H1 (cell line): Measurements from ENCODE around the gene ZDHHC11. TPM values are rescaled to one million over a fixed set of nuclear protein-coding genes. Genes with fewer than 3 reads are reported as not detected.

Source experiments
- CTCF ChIA-PET: fragments of 300-600 bp; sonication (Branson Sonifier 250); formaldehyde crosslinking; loops from one replicate; lab custom pipeline; 2021; ENCODE audit not compliant: partially characterized antibody; lab: Charles Lee
- POLR2A ChIA-PET: fragments of 300-600 bp; sonication (Branson Sonifier 250); formaldehyde crosslinking; loops from one replicate; lab custom pipeline; 2021; ENCODE audit warnings: inconsistent platforms; ENCODE audit not compliant: partially characterized antibody; lab: Charles Lee
- DNase-seq, 2 experiments: peaks; one replicate each; pipeline versions ENCODE4 v3.0.0 to v3.0.0-alpha.2; 2010 to 2022; ENCODE audit warnings: low spot score in 2 of 2, low read depth in 1 of 2, mixed read lengths in 1 of 2
- FAIRE-seq: peaks from 2 replicates; lab custom pipeline; 2011; peaks lifted over from hg19 to GRCh38; lab: Jason Lieb, UNC
- H2AFZ ChIP-seq: 2 replicates; pipeline ENCODE4 v1.8.1; 2012; ENCODE audit warnings: low read length, inconsistent platforms
- H2AK5ac ChIP-seq: 2 replicates; pipeline ENCODE4 v1.6.1; 2013; ENCODE audit warnings: low read depth, low read length
- H2BK120ac ChIP-seq: replicated peaks from 2 replicates; pipeline ENCODE3; 2013; ENCODE audit warnings: low read depth, low read length, inconsistent platforms
- H2BK12ac ChIP-seq: 2 replicates; pipeline ENCODE4 v1.6.1; 2013; ENCODE audit warnings: low read depth, low read length
- H2BK15ac ChIP-seq: 2 replicates; pipeline ENCODE4 v1.6.1; 2013; ENCODE audit warnings: low read length
- H2BK20ac ChIP-seq: 2 replicates; pipeline ENCODE4 v1.6.1; 2013; ENCODE audit warnings: low read length
- H2BK5ac ChIP-seq: 2 replicates; pipeline ENCODE4 v1.6.1; 2013; ENCODE audit warnings: low read depth, low read length
- H3K14ac ChIP-seq: 2 replicates; pipeline ENCODE4 v1.6.1; 2013; ENCODE audit warnings: inconsistent platforms; ENCODE audit not compliant: insufficient read length
- H3K18ac ChIP-seq: 2 replicates; pipeline ENCODE4 v1.6.1; 2013; ENCODE audit warnings: low read length; ENCODE audit errors: extremely low read depth
- H3K23ac ChIP-seq: 2 replicates; pipeline ENCODE4 v1.6.1; 2013; ENCODE audit warnings: inconsistent platforms; ENCODE audit not compliant: insufficient read length
- H3K23me2 ChIP-seq: 2 replicates; pipeline ENCODE4 v1.6.1; 2013; ENCODE audit warnings: low read depth, low read length
- H3K27ac ChIP-seq: 2 replicates; pipeline ENCODE4 v1.6.1; 2011; ENCODE audit warnings: low read depth, low read length, inconsistent platforms
- H3K27me3 ChIP-seq, 4 experiments: replicated peaks in 1 of 4; 1 replicate in 1 of 4; 2 replicates in 3 of 4; pipeline versions ENCODE4 v1.6.1 to v1.8.1; 2011 to 2013; ENCODE audit warnings: low read length in 3 of 4, mild to moderate bottlenecking in 3 of 4, inconsistent platforms in 2 of 4, mixed read lengths in 2 of 4, moderate library complexity in 1 of 4; ENCODE audit not compliant: control insufficient read depth in 3 of 4, insufficient read depth in 3 of 4; ENCODE audit errors: extremely low read depth in 1 of 4
- H3K36me3 ChIP-seq, 4 experiments: 2 replicates each; pipeline versions ENCODE4 v1.6.1 to v1.8.1; 2011 to 2013; ENCODE audit warnings: mild to moderate bottlenecking in 4 of 4, low read length in 3 of 4, moderate library complexity in 2 of 4, control low read depth in 1 of 4, inconsistent platforms in 1 of 4; ENCODE audit not compliant: insufficient read depth in 4 of 4, control insufficient read depth in 2 of 4
- H3K4ac ChIP-seq: replicated peaks from 2 replicates; pipeline ENCODE3; 2013; ENCODE audit warnings: low read length, low read depth, mixed read lengths, inconsistent platforms; ENCODE audit not compliant: insufficient read length
- H3K4me1 ChIP-seq, 4 experiments: replicated peaks in 1 of 4; 1 replicate in 1 of 4; 2 replicates in 3 of 4; pipeline versions ENCODE4 v1.6.1 to v1.8.1; 2011 to 2013; ENCODE audit warnings: low read length in 3 of 4, inconsistent platforms in 2 of 4, mixed read lengths in 1 of 4; ENCODE audit not compliant: insufficient read depth in 4 of 4, control insufficient read depth in 3 of 4
- H3K4me2 ChIP-seq, 2 experiments: 2 replicates each; pipeline versions ENCODE4 v1.6.1 to v1.8.1; 2011 to 2013; ENCODE audit warnings: low read depth in 2 of 2, low read length in 2 of 2, control low read depth in 1 of 2, inconsistent platforms in 1 of 2, mild to moderate bottlenecking in 1 of 2; ENCODE audit not compliant: insufficient read depth in 1 of 2
- H3K4me3 ChIP-seq, 4 experiments: fragments of 200-600, 300-600 bp in 1 of 4; sonication (generic), shearing (Covaris generic), sonication (Bioruptor Twin) in 1 of 4; 2 replicates each; pipeline versions ENCODE4 v1.5.1 to v1.8.1; 2011 to 2016; ENCODE audit warnings: low read length in 4 of 4, low read depth in 3 of 4, control low read depth in 2 of 4, inconsistent platforms in 2 of 4, mild to moderate bottlenecking in 2 of 4, mixed read lengths in 1 of 4, moderate library complexity in 1 of 4; ENCODE audit not compliant: insufficient read depth in 2 of 4; ENCODE audit errors: extremely low read depth in 1 of 4
- H3K56ac ChIP-seq: replicated peaks from 2 replicates; pipeline ENCODE3; 2013; ENCODE audit warnings: low read depth, mild to moderate bottlenecking, mixed read lengths, low read length, inconsistent platforms; ENCODE audit not compliant: insufficient read length
- H3K79me1 ChIP-seq: 2 replicates; pipeline ENCODE4 v1.6.1; 2013; ENCODE audit warnings: low read depth, low read length, control low read depth
- H3K79me2 ChIP-seq, 2 experiments: 2 replicates each; pipeline versions ENCODE4 v1.6.1 to v1.8.1; 2012 to 2013; ENCODE audit warnings: low read length in 2 of 2, mild to moderate bottlenecking in 2 of 2, inconsistent platforms in 1 of 2; ENCODE audit not compliant: insufficient read depth in 2 of 2, control insufficient read depth in 1 of 2
- H3K9ac ChIP-seq, 4 experiments: replicated peaks in 1 of 4; 1 replicate in 1 of 4; 2 replicates in 3 of 4; pipeline versions ENCODE4 v1.6.1 to v1.8.1; 2011 to 2013; ENCODE audit warnings: low read depth in 3 of 4, low read length in 3 of 4, control low read depth in 2 of 4, mild to moderate bottlenecking in 2 of 4, moderate library complexity in 2 of 4, inconsistent platforms in 1 of 4; ENCODE audit errors: extremely low read depth in 1 of 4
- H3K9me3 ChIP-seq, 2 experiments: 2 replicates each; pipeline versions ENCODE4 v1.6.1 to v1.8.1; 2012 to 2013; ENCODE audit warnings: mild to moderate bottlenecking in 2 of 2, moderate library complexity in 2 of 2, control low read depth in 1 of 2, inconsistent platforms in 1 of 2, low read depth in 1 of 2, low read length in 1 of 2, mixed read lengths in 1 of 2; ENCODE audit not compliant: insufficient read depth in 2 of 2
- H4K20me1 ChIP-seq, 2 experiments: replicated peaks in 1 of 2; 2 replicates each; pipeline versions ENCODE3 to v1.8.1; 2011 to 2013; ENCODE audit warnings: inconsistent platforms in 2 of 2, low read length in 2 of 2, mild to moderate bottlenecking in 1 of 2; ENCODE audit not compliant: insufficient read depth in 2 of 2, control insufficient read depth in 1 of 2
- H4K5ac ChIP-seq: 2 replicates; pipeline ENCODE4 v1.6.1; 2013; ENCODE audit warnings: low read length, low read depth, mixed read lengths, inconsistent platforms; ENCODE audit not compliant: insufficient read length
- H4K8ac ChIP-seq: 2 replicates; pipeline ENCODE4 v1.8.0; 2013; ENCODE audit warnings: mild to moderate bottlenecking, moderate library complexity, low read length, inconsistent platforms; ENCODE audit not compliant: insufficient read depth; ENCODE audit errors: extremely low read depth
- H4K91ac ChIP-seq: replicated peaks from 2 replicates; pipeline ENCODE3; 2013; ENCODE audit warnings: low read length, mixed read lengths, inconsistent platforms; ENCODE audit not compliant: insufficient read length
- CEBPB ChIP-seq: IDR thresholded peaks from 2 replicates; pipeline ENCODE4 v1.6.1; 2012; ENCODE audit warnings: low read depth, low read length
- EZH2 ChIP-seq: fragments of 200-600 bp; sonication (generic); IDR thresholded peaks from 2 replicates; pipeline ENCODE4 v1.7.1; 2012; ENCODE audit warnings: low read depth, mild to moderate bottlenecking, moderate library complexity, low read length, inconsistent platforms; ENCODE audit not compliant: severe bottlenecking
- FOSL1 ChIP-seq: IDR thresholded peaks from 2 replicates; pipeline ENCODE4 v1.6.1; 2011; ENCODE audit warnings: mild to moderate bottlenecking, low read depth, low read length, moderate library complexity; ENCODE audit not compliant: insufficient read depth
- MAFK ChIP-seq: IDR thresholded peaks from 2 replicates; pipeline ENCODE4 v1.6.1; 2012; ENCODE audit warnings: low read depth, mild to moderate bottlenecking, improper control_type of control experiment, low read length
- MAX ChIP-seq: IDR thresholded peaks from 2 replicates; pipeline ENCODE4 v1.6.1; 2012; ENCODE audit warnings: inconsistent platforms
- NRF1 ChIP-seq: IDR thresholded peaks from 2 replicates; pipeline ENCODE4 v1.6.1; 2011; ENCODE audit warnings: mild to moderate bottlenecking, low read depth, low read length, improper control_type of control experiment
- PHF8 ChIP-seq: fragments of 200-600 bp; sonication (generic); conservative IDR thresholded peaks from 2 replicates; pipeline ENCODE4 v1.7.1; 2012; ENCODE audit warnings: low read depth, mild to moderate bottlenecking, inconsistent platforms, low read length, moderate library complexity
- RNF2 ChIP-seq: fragments of 200-900, 300-1000 bp; sonication (generic); IDR thresholded peaks from 2 replicates; pipeline ENCODE4 v1.7.1; 2016; ENCODE audit warnings: borderline replicate concordance, low read depth, mild to moderate bottlenecking, antibody characterized with exemption, low read length; ENCODE audit not compliant: poor library complexity, severe bottlenecking; ENCODE audit errors: missing control alignments
- SAP30 ChIP-seq: fragments of 300-600 bp; sonication (generic); IDR thresholded peaks from 2 replicates; pipeline ENCODE4 v1.7.1; 2012; ENCODE audit warnings: low read length, moderate library complexity, mild to moderate bottlenecking, inconsistent platforms; ENCODE audit not compliant: insufficient read depth, insufficient replicate concordance
- SIN3A ChIP-seq, 2 experiments: IDR thresholded peaks in 1 of 2; conservative IDR thresholded peaks in 1 of 2; 2 replicates each; pipeline ENCODE4 v1.6.1; 2011 to 2012; ENCODE audit warnings: low read length in 2 of 2, improper control_type of control experiment in 1 of 2, low read depth in 1 of 2, mild to moderate bottlenecking in 1 of 2
- SRF ChIP-seq: IDR thresholded peaks from 2 replicates; pipeline ENCODE4 v1.6.1; 2011; ENCODE audit warnings: mild to moderate bottlenecking, low read depth, low read length, moderate library complexity
- TAF1 ChIP-seq: IDR thresholded peaks from 2 replicates; pipeline ENCODE4 v1.6.1; 2011; ENCODE audit warnings: mild to moderate bottlenecking, low read depth, low read length
- YY1 ChIP-seq: IDR thresholded peaks from 2 replicates; pipeline ENCODE4 v1.6.1; 2011; ENCODE audit warnings: low read depth, mild to moderate bottlenecking, low read length
- WGBS, 2 experiments: shearing (Covaris generic) in 1 of 2; methylation state at CpG; one replicate each; pipeline versions ENCODE4 v1.1.6 to v1.1.7; 2013 to 2015; ENCODE audit warnings: low lambda C conversion rate in 2 of 2, mixed read lengths in 2 of 2, inconsistent platforms in 1 of 2, low coverage in 1 of 2, missing lambda C conversion rate in 1 of 2; ENCODE audit not compliant: insufficient replicate concordance in 2 of 2, insufficient coverage in 1 of 2, insufficient read length in 1 of 2; ENCODE audit errors: extremely low coverage in 1 of 2, missing lambda C conversion rate in 1 of 2; 5-methylcytosine and 5-hydroxymethylcytosine counted together
- polyA plus RNA-seq, 7 experiments: library from polyadenylated mRNA; depleted of rRNA in 3 of 7; stranded (reverse) in 5 of 7; unstranded in 2 of 7; fragments of >200 nt in 5 of 7; fragments of 200-250 nt in 2 of 7; gene quantifications; 1 replicate in 5 of 7; 2 replicates in 1 of 7; 4 replicates in 1 of 7; pipeline versions ENCODE4 v1.2.1 to v1.2.3, GENCODE V29; 2011 to 2013; ENCODE audit warnings: missing spikeins in 2 of 7, mixed read lengths in 2 of 7
- total RNA-seq: library from RNA; stranded (reverse); fragmentation: NEBNext Ultra II Directional; extraction: Animal tissue kit (Norgen Biotek cat#: 25700); gene quantifications from 2 replicates; pipeline ENCODE4 v1.2.1, GENCODE V29; 2021

ZDHHC11 gene
- total and polyA plus RNA-seq, 2 of the 8 experiments (the other 6 are each of a cell fraction or from before 2014, with no cell fraction given) = 4.7 to 16.6 TPM

- H2BK15ac ChIP-seq = no peak overlapping the region
- peaks cover 2% of the 10 kb centered on the region; the same call in 1 of the 2 replicates for H3K23me2 ChIP-seq
- no peak overlapping the region for H3K4me3 ChIP-seq
- H4K8ac ChIP-seq = no peak overlapping the region
- no peak overlapping the region for H2BK120ac ChIP-seq
- no peaks in the 10 kb centered on the region; a peak in 1 of 7 replicates for H3K4me1 ChIP-seq
- H3K36me3 ChIP-seq = peaks cover 37 to 70% (median 58%) of the 10 kb centered on the region in 4 experiments
- FAIRE-seq (no peak), DNase-seq (no peak)
- no peak overlapping the region for H2BK12ac ChIP-seq
- H4K91ac ChIP-seq = no peak overlapping the region
- POLR2A ChIA-PET = interaction anchor here (1.2 to 6.9 kb wide), 5 partner anchors 10 to 36 kb away, joined by 5 to 46 read pairs (median 9); partner anchors contain the start of genes BRD9, TRIP13 and ZDHHC11
- no peak overlapping the region for H2BK20ac ChIP-seq
- TF ChIP-seq MAX = no peak
- no peak for TF ChIP-seq FOSL1
- no peak for TF ChIP-seq SIN3A (conservative IDR thresholded peaks at IDR 0.05 in 1 of 2, IDR thresholded peaks at IDR 0.05 in 1 of 2; ENCODE audit: low read depth in 1 of 2, low read length in 2 of 2)
- TF ChIP-seq NRF1 = no peak
- TF ChIP-seq SRF = no peak
- TF ChIP-seq MAFK = no peak
- no peak for TF ChIP-seq EZH2
- TF ChIP-seq CEBPB = no peak
- TF ChIP-seq PHF8 = no peak
- no peak for TF ChIP-seq SAP30
- no peak for TF ChIP-seq YY1
- TF ChIP-seq RNF2 = no peak
- TF ChIP-seq TAF1 = no peak
- H2AK5ac ChIP-seq = no peak overlapping the region
- H3K4ac ChIP-seq = no peak overlapping the region
- no peaks in the 10 kb centered on the region for H3K27me3 ChIP-seq
- H3K9me3 ChIP-seq = no peaks in the 10 kb centered on the region
- H3K56ac ChIP-seq = no peak overlapping the region
- no peak overlapping the region for H2AFZ ChIP-seq
- peaks cover 0 to 2% of the 10 kb centered on the region in 2 experiments; a peak in 1 of 4 replicates for H3K79me2 ChIP-seq
- H3K27ac ChIP-seq = no peak overlapping the region
- no peak overlapping the region for H4K5ac ChIP-seq
- H3K23ac ChIP-seq = no peak overlapping the region
- CTCF ChIA-PET = no interaction called here
- H3K18ac ChIP-seq = no peak overlapping the region
- H3K79me1 ChIP-seq = no peaks in the 10 kb centered on the region; the same call in 1 of the 2 replicates
- H2BK5ac ChIP-seq = no peak overlapping the region
- H4K20me1 ChIP-seq = peaks cover 7 to 41% of the 10 kb centered on the region in 2 experiments
- H3K14ac ChIP-seq = no peak overlapping the region
- H3K9ac ChIP-seq = no peak overlapping the region
- H3K4me2 ChIP-seq = no peak overlapping the region
- WGBS, 2 experiments = 97% methylated on average over 10 of the region's 10 CpGs; no CpG with 5 or more reads in 1 of the 2 experiments
Observed at GRCh38 chr5:865771-866170, 15.0 kb upstream of the ZDHHC11 start.
